Cardiac fibroblast (primary cell): ENCODE data around the gene PDZD2.
A peak's percentile ranks its signal among the peaks of the same experiment; 100 is the strongest.

Experiments used
- DNase-seq, 2 donors: peaks; one replicate each; pipeline versions ENCODE4 v3.0.0 to v3.0.0-alpha.2; 2010; ENCODE audit warnings: low read depth in 2 of 2
- H3K4me3 ChIP-seq, 2 donors: replicated peaks in 1 of 2; 1 replicate in 1 of 2; 2 replicates in 1 of 2; pipeline ENCODE4 v1.5.1; 2011; ENCODE audit warnings: low read depth in 2 of 2, low read length in 2 of 2, mild to moderate bottlenecking in 2 of 2, moderate library complexity in 1 of 2
- TF ChIP-seq, protein P1 (sequence below): IDR thresholded peaks from one replicate; pipeline ENCODE4 v1.5.1; 2011; ENCODE audit warnings: low read depth, mild to moderate bottlenecking, low read length, inconsistent platforms

PDZD2 gene

DNA sequence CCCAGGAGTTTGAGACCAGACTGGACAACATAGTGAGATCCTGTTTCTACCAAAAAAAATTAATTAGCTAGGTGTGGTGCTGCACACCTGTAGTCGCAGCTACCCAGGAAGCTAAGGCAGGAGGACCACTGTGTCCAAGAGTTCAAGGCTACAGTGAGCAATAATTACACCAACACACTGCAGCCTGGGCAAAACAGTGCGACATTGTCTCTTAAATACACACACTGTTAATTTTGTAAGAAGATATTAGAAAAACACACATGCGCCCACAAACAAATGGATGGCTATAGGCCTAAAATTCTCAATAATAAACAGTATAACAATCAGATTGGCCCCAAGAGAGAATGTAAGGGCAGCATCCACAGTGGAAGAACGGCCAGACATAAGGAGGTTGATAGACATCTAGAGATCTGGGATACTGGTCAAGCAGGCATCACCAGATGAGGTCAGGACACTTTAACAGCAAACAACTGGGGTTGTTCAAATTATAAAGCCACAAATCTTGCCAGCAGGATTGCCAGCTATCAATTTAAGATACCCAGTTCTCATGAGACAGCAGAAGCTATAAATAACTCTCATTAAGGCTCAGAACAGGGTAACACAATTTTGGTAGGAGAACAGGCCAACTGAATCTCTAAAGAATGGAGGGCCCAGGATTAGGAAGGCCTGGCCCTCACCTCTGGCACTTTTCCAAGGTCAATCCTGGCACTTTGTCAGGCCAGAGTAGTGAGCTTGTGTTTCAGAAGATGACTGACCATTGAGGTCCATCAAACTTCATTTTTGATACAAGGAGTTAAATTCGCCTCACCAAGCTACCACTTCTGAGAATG lies 505.7 kb downstream of the PDZD2 start:
- DNase-seq, result no peak
- TF ChIP-seq, protein P1, sequence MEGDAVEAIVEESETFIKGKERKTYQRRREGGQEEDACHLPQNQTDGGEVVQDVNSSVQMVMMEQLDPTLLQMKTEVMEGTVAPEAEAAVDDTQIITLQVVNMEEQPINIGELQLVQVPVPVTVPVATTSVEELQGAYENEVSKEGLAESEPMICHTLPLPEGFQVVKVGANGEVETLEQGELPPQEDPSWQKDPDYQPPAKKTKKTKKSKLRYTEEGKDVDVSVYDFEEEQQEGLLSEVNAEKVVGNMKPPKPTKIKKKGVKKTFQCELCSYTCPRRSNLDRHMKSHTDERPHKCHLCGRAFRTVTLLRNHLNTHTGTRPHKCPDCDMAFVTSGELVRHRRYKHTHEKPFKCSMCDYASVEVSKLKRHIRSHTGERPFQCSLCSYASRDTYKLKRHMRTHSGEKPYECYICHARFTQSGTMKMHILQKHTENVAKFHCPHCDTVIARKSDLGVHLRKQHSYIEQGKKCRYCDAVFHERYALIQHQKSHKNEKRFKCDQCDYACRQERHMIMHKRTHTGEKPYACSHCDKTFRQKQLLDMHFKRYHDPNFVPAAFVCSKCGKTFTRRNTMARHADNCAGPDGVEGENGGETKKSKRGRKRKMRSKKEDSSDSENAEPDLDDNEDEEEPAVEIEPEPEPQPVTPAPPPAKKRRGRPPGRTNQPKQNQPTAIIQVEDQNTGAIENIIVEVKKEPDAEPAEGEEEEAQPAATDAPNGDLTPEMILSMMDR, result no peak
- H3K4me3 ChIP-seq, result no peak overlapping the region

DNA sequence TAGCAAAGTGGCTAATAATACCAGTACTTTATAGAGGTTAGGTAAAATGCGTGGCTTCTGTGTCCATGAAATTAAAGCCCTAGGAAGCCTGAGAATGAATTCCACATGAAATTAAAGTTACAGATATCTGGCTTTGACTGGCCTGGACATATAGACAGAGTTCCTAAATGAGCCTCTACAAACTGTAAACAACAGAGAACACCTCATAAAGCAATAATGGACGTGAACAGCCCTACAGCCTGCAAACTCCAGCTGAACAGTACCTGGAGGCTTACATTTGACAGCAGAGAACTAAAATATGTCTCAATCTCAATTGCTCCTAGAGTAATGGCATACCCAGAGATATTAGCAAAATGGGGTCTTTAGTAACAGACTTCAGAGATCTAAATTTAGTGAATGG lies 506.4 kb downstream of the PDZD2 start:
- H3K4me3 ChIP-seq, result no peak overlapping the region
- DNase-seq, result no peak
- TF ChIP-seq, protein P1, result no peak

DNA sequence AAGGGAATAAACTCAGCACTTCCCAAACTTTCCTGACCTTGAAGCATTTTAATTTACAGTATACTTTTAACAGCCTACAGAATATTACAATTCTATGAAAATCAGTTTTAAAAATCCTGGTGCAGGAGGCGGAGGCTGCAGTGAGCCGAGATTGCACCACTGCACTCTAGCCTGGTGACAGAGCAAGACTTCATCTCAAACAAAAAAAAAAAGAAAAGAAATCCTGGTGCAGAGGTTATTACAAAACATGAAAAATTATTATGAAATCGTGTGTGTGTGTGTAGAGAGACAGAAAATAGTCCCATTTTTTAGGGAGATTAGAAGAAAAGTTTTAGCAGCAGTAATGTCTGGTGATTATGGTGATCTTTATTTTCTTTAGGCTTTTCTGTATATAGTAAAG lies 508.3 kb downstream of the PDZD2 start:
- TF ChIP-seq, protein P1, result no peak
- DNase-seq, result peak; percentile 49 to 60
- H3K4me3 ChIP-seq, result no peak overlapping the region

DNA sequence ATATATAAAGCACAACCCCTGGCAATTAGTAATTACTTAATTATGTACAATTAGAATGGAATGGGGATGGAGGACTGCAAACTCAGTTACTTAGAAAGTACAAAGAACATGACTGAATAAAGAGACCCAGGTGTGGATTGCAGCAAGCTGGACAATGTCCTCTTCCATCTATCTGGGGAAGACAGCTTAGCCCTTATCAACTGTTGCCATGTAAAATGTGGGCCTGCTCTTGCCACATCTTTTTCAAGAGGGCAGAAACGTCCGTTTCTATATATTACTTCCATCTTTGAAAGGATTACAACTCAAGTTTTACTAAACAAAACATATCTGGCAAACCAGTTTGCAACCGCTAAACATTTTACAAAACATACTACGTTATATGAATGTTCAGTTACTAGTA lies 509.0 kb downstream of the PDZD2 start:
- TF ChIP-seq, protein P1, result no peak
- DNase-seq, result no peak
- H3K4me3 ChIP-seq, result no peak overlapping the region

DNA sequence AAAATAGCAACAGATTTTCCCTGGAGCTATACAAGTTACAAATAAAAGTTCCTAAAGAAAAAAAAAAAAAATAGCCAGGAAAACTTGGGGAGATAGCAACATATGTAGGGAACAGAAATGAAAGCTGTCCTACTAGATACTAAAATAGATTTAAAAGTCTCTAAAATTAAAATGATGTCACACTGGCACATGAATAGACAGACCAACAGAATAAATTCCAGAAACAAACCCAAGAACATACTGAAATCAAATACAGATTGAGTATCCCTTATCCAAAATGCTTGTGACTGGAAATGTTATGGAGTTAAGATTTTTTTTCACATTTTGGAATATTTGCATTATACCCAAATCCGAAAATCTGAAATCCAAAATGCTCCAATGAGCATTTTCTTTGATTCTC lies 511.4 kb downstream of the PDZD2 start:
- DNase-seq, result no peak
- TF ChIP-seq, protein P1, result no peak
- no peak overlapping the region for H3K4me3 ChIP-seq

DNA sequence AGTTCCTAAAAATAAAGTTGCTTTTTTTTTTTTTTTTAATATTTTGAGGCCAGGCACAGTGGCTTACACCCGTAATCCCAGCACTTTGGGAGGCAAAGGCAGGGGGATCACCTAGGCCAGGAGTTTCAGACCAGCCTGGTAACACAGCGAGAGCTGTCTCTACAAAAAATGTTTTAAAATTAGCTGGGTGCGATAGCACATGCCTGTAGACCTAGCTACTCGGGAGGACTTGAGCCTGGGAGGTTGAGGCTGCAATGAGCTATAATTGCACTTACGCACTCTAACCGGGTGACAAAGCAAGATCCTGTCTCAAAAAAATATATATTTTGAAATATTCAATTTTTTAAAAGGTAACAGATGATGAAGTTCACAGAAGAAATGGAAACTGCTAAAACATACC lies 512.3 kb downstream of the PDZD2 start:
- H3K4me3 ChIP-seq, result no peak overlapping the region
- TF ChIP-seq, protein P1, result no peak
- no peak for DNase-seq

DNA sequence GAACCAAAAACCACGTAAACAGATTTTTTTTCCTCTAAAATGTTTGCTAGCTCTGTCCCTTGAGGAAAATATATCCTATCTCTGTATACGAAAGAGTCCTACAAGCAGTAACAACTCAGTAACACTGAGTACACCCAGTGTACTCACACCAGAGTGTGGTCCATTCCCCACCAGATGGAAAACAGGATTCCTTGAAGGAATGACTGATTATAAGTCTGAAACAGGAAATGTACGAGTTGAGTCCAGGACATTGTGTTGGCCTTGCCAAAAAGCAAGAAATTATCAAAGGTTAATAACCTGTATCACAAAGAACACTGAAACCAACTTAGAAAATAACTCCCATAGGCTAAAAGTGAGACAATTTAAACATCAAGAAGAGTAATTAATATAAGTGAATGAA lies 514.8 kb downstream of the PDZD2 start:
- DNase-seq, result peak; percentile 48 to 68
- no peak overlapping the region for H3K4me3 ChIP-seq
- TF ChIP-seq, protein P1, result no peak
